ENCODE results near the gene PTGS1. TPM values are rescaled to one million over a fixed set of nuclear protein-coding genes. Genes with fewer than 3 reads are reported as not detected.

PTGS1 gene
- total and polyA plus RNA-seq, 2 of the 13 experiments (the other 11 are each of a cell fraction or from before 2014, with no cell fraction given): 0.07 to 0.08 TPM

DNA sequence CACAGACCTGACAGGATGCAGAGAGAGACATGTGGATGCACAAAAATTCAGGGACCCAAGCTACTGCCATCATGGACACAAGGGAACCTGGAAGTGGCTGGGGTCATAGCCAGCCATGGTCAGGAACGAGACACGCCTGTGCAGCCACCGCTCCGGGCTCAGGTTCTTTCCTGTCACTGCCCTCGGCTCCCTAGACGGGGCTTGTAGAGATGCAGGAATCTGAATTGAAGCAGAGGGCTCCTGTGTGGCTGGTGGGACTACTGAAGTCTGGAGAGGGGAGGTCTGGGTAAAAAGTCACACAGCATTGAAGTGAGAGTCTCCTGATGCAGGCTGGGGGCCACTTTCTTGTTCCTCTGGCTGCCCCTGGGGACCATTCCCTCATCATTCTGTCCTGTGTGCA is 32.3 kb upstream of the PTGS1 start:
- Histone ChIP-seq H4K20me1 (ENCODE audit: insufficient read depth, low read length) (no peaks in the 10 kb centered on the region), H3K4me1 (ENCODE audit: insufficient read depth, low read length) (no peaks in the 10 kb centered on the region), H3K36me3 (replicated peaks in 1 of 2; ENCODE audit: control insufficient read depth in 1 of 2, insufficient read depth in 2 of 2, low read length in 2 of 2) (no peaks in the 10 kb centered on the region), H3K4me2 (ENCODE audit: low read depth, low read length) (no peak overlapping the region), H3K79me2 (ENCODE audit: insufficient read depth, low read length) (no peaks in the 10 kb centered on the region), H3K9ac (ENCODE audit: insufficient read depth, low read depth, low read length) (no peak overlapping the region), H3K9me3 (ENCODE audit: low read length) (no peaks in the 10 kb centered on the region), H2AFZ (ENCODE audit: low read length) (no peak overlapping the region), H3K4me3 (replicated peaks in 1 of 3; ENCODE audit: insufficient read depth in 1 of 3, low read depth in 2 of 3, low read length in 3 of 3) (no peak overlapping the region), H3K27me3 (ENCODE audit: control insufficient read depth in 1 of 2, insufficient read depth in 2 of 2, low read length in 2 of 2) (peaks cover 7 to 31% of the 10 kb centered on the region in 2 experiments; a peak in 4 of 5 replicates), H3K27ac (ENCODE audit: extremely low read length, insufficient read depth, low read length) (no peak overlapping the region)
- no peak for FAIRE-seq
- BruUV-seq (replicated peaks): no TSS peak
- ChIA-PET POLR2A (no interaction called here), CTCF (ENCODE audit: low intra/inter-chr PET ratio, low total read pairs) (no interaction called here)
- 17% methylated on average over 4 of the region's 6 CpGs for WGBS (ENCODE audit: low lambda C conversion rate)
- in situ Hi-C loops (cut with HindIII; ENCODE audit: extremely low pct_ligation_motif_present, low pct_unique_long_range_greater_than_20kb) (no loop called here), intact Hi-C loops (cut with micrococcal nuclease; ENCODE audit: unreplicated experiment) (no loop called here)
- no peak for ATAC-seq
- no peak for DNase-seq (ENCODE audit: low spot score)
- TF ChIP-seq PHF20 (CRISPR knock-in tag; IDR thresholded peaks at IDR 0.05) (no peak), TEAD2 (CRISPR knock-in tag; IDR thresholded peaks at IDR 0.05) (no peak), SP2 (CRISPR knock-in tag; IDR thresholded peaks at IDR 0.05) (no peak), RELA (CRISPR knock-in tag; IDR thresholded peaks at IDR 0.05) (no peak), HMG20B (CRISPR knock-in tag; conservative IDR thresholded peaks at IDR 0.05) (no peak), MZF1 (CRISPR knock-in tag; IDR thresholded peaks at IDR 0.05; ENCODE audit: borderline replicate concordance) (no peak), SMC3 (IDR thresholded peaks at IDR 0.05; ENCODE audit: low read length) (no peak), ISL2 (CRISPR knock-in tag; IDR thresholded peaks at IDR 0.05) (no peak), ZNF232 (CRISPR knock-in tag; IDR thresholded peaks at IDR 0.05; ENCODE audit: borderline replicate concordance) (no peak)
- TF ChIP-seq, protein P1, sequence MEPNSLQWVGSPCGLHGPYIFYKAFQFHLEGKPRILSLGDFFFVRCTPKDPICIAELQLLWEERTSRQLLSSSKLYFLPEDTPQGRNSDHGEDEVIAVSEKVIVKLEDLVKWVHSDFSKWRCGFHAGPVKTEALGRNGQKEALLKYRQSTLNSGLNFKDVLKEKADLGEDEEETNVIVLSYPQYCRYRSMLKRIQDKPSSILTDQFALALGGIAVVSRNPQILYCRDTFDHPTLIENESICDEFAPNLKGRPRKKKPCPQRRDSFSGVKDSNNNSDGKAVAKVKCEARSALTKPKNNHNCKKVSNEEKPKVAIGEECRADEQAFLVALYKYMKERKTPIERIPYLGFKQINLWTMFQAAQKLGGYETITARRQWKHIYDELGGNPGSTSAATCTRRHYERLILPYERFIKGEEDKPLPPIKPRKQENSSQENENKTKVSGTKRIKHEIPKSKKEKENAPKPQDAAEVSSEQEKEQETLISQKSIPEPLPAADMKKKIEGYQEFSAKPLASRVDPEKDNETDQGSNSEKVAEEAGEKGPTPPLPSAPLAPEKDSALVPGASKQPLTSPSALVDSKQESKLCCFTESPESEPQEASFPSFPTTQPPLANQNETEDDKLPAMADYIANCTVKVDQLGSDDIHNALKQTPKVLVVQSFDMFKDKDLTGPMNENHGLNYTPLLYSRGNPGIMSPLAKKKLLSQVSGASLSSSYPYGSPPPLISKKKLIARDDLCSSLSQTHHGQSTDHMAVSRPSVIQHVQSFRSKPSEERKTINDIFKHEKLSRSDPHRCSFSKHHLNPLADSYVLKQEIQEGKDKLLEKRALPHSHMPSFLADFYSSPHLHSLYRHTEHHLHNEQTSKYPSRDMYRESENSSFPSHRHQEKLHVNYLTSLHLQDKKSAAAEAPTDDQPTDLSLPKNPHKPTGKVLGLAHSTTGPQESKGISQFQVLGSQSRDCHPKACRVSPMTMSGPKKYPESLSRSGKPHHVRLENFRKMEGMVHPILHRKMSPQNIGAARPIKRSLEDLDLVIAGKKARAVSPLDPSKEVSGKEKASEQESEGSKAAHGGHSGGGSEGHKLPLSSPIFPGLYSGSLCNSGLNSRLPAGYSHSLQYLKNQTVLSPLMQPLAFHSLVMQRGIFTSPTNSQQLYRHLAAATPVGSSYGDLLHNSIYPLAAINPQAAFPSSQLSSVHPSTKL (CRISPR knock-in tag; IDR thresholded peaks at IDR 0.05): no peak
- TF ChIP-seq, protein P2, sequence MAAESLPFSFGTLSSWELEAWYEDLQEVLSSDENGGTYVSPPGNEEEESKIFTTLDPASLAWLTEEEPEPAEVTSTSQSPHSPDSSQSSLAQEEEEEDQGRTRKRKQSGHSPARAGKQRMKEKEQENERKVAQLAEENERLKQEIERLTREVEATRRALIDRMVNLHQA (CRISPR knock-in tag; IDR thresholded peaks at IDR 0.05): no peak
- TF ChIP-seq, protein P3, sequence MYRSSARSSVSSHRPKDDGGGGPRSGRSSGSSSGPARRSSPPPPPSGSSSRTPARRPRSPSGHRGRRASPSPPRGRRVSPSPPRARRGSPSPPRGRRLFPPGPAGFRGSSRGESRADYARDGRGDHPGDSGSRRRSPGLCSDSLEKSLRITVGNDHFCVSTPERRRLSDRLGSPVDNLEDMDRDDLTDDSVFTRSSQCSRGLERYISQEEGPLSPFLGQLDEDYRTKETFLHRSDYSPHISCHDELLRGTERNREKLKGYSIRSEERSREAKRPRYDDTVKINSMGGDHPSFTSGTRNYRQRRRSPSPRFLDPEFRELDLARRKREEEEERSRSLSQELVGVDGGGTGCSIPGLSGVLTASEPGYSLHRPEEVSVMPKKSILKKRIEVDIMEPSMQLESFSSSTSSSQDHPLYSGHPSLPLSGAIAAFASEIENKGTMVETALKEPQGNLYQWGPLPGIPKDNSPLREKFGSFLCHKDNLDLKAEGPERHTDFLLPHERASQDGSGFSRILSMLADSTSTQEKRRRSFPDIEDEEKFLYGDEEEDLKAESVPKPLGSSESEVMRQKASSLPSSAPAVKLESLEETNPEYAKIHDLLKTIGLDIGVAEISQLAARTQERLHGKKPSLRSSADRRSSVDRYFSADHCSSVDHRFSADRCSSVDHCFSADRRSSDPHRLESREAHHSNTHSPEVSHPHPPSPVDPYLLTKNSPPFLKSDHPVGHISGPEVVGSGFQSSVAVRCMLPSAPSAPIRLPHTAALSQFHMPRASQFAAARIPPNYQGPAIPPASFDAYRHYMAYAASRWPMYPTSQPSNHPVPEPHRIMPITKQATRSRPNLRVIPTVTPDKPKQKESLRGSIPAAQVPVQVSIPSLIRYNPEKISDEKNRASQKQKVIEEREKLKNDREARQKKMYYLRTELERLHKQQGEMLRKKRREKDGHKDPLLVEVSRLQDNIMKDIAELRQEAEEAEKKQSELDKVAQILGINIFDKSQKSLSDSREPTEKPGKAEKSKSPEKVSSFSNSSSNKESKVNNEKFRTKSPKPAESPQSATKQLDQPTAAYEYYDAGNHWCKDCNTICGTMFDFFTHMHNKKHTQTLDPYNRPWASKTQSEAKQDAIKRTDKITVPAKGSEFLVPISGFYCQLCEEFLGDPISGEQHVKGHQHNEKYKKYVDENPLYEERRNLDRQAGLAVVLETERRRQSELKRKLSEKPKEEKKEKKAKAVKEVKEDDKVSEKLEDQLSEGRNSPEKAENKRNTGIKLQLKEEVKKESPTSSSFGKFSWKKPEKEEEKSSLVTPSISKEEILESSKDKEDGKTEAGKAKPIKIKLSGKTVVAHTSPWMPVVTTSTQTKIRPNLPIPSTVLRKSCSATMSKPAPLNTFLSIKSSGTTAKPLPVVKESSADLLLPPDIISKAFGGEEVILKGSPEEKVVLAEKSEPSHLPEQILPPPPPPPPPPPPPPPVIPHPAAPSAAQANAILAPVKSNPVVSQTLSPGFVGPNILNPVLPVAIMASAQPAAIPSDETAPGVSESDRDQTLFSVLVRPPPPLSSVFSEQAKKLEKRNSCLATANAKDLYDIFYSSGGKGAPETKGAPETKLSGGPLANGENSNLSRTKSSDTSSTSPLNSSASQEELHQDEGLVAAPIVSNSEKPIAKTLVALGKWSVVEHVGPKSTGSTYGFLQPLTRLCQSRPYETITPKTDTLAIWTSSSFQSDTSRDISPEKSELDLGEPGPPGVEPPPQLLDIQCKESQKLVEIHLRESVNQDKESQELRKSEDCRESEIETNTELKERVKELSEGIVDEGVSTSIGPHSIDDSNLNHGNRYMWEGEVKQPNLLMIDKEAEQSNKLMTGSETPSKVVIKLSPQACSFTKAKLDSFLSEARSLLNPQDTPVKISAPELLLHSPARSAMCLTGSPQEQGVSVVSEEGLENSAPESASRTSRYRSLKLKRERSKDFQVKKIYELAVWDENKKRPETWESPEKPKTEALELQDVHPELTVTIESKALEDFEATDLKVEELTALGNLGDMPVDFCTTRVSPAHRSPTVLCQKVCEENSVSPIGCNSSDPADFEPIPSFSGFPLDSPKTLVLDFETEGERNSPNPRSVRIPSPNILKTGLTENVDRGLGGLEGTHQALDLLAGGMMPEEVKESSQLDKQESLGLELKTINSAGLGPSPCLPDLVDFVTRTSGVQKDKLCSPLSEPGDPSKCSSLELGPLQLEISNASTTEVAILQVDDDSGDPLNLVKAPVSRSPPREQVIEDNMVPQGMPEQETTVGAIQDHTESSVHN (CRISPR knock-in tag; IDR thresholded peaks at IDR 0.05): no peak
- TF ChIP-seq, protein P4, sequence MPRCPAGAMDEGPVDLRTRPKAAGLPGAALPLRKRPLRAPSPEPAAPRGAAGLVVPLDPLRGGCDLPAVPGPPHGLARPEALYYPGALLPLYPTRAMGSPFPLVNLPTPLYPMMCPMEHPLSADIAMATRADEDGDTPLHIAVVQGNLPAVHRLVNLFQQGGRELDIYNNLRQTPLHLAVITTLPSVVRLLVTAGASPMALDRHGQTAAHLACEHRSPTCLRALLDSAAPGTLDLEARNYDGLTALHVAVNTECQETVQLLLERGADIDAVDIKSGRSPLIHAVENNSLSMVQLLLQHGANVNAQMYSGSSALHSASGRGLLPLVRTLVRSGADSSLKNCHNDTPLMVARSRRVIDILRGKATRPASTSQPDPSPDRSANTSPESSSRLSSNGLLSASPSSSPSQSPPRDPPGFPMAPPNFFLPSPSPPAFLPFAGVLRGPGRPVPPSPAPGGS (CRISPR knock-in tag; IDR thresholded peaks at IDR 0.05): no peak

Data from HepG2 (cell line).